Right kidney (tissue), 9 donors: Measurements from ENCODE around the gene RIOX2.
"Not testable (repeated sequence)": the region's sequence is repeated elsewhere in the genome, so short reads cannot be mapped to it uniquely, and the experiment has no call there.

Source experiments
- DNase-seq: peaks from one replicate; pipeline ENCODE4 v3.0.0-alpha.2; 2016
- long read RNA-seq, 8 donors: transcript quantifications; one replicate each; lab custom pipeline, GENCODE V29; 2026

The RIOX2 gene
- long read RNA-seq, donor 1, full-length matches to known transcripts, result 8 of 8 reads
- long read RNA-seq, donor 1, partial matches to known transcripts, result 0 of 8 reads
- long read RNA-seq, donor 1, other reads (novel, unspliced or antisense), result 0 of 8 reads
- long read RNA-seq, donor 2, partial matches to known transcripts, result 0 of 2 reads
- long read RNA-seq, donor 2, other reads (novel, unspliced or antisense), result 0 of 2 reads
- long read RNA-seq, donor 3, partial matches to known transcripts, result 0 of 1 reads
- long read RNA-seq, donor 3, other reads (novel, unspliced or antisense), result 0 of 1 reads
- long read RNA-seq, donor 4, partial matches to known transcripts, result 0 of 5 reads
- long read RNA-seq, donor 4, other reads (novel, unspliced or antisense), result 0 of 5 reads
- long read RNA-seq, donor 5, transcript RIOX2-203 (10 exons, 2,341 nt), result major isoform, 8 of 8 reads
- long read RNA-seq, donor 5, partial matches to known transcripts, result 0 of 8 reads
- long read RNA-seq, donor 5, other reads (novel, unspliced or antisense), result 0 of 8 reads
- long read RNA-seq, donor 6, transcript RIOX2-203 (10 exons, 2,341 nt), result major isoform, 5 of 5 reads
- long read RNA-seq, donor 6, partial matches to known transcripts, result 0 of 5 reads
- long read RNA-seq, donor 6, other reads (novel, unspliced or antisense), result 0 of 5 reads
- long read RNA-seq, donor 7, transcript RIOX2-203 (10 exons, 2,341 nt), result major isoform, 10 of 10 reads
- long read RNA-seq, donor 7, partial matches to known transcripts, result 0 of 10 reads
- long read RNA-seq, donor 7, other reads (novel, unspliced or antisense), result 0 of 10 reads
- long read RNA-seq, donor 8, transcript RIOX2-203 (10 exons, 2,341 nt), result major isoform, 7 of 7 reads
- long read RNA-seq, donor 8, partial matches to known transcripts, result 0 of 7 reads
- long read RNA-seq, donor 8, other reads (novel, unspliced or antisense), result 0 of 7 reads

DNA sequence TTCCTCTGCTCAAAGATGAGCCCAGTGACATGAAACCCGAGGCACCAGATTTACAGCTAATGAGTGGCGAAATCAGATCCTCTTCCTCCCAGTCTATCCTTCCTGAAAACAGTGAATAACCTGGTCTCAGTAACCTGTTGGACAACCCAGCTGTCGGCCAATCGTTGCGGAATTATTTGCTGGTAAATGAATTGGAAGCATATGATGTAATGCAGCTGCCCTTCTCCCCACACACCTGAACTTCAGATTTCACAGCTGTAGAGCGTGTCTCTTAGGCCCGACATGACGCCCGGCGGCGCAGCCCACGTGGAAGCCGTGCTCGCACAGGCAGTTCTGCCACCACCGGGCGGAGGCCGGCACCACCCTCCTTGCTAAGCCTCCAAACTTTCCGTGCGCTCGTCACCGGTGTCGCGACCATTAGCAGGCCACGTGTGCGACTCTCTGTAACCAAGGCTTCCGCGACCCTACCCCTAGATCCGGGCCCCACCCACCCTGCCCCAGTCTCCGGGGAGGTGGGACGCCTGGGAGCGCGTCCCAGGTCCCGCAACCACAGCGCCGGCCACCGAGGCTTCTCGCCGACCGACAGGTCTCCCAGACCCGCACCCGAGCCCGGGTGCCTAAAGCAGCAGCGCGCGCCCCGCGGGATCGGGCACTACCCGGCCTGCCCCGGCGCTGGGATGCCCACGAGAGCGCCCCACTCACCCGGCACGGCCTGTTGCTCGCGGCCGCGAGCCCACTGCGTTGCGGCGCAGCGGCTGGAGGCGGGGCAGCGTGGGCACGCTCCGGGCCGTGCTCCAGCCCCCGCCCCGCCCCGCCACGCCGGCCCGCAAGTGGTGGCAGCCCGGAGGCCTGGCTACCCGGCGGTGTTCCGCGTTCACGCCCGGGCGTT is at the start of gene RIOX2:
RIOX2 (minus strand) TSS at position 753 of the 889 bp plus-strand sequence. CDS start 4,838 bp downstream, outside the sequence.
- peak; percentile 84 for DNase-seq

DNA sequence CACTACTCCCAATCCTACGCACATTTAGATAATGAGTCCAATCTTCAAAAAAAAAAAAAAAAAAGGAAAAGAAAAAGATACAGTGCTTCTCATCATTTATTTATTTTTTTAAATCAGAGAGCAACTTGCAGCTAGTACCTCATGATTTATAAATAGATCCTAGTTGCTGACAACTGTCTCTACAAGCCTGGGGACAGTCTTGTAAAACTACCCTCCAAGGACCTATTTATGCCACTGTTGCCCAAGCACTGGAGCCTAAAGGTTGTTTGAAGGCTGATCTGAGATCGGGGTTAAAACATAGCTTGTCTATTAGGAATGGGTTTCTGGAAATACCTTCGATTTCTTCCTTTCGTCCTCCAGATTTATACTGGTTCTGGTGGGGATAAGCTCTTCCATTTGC is 48.2 kb upstream of the RIOX2 start:
- no peak for DNase-seq

DNA sequence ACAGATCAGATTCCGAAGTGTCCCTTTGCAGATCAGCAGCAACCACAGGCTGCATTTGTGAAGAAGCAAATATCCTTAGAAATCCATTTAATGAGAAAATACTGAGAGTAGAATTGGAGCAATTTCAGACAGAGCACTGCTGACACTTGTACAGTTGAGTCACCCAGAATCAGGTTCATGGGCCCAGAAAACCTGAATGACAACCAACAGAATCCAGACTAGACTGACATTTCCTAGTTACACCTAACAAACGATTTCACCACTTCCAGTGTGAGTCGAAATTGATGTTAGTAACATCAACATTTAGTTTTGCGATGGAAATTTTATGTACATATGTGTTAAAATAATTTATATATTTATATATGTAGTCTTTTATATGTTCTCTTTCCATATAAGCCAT is 46.1 kb upstream of the RIOX2 start:
- DNase-seq, result no peak

DNA sequence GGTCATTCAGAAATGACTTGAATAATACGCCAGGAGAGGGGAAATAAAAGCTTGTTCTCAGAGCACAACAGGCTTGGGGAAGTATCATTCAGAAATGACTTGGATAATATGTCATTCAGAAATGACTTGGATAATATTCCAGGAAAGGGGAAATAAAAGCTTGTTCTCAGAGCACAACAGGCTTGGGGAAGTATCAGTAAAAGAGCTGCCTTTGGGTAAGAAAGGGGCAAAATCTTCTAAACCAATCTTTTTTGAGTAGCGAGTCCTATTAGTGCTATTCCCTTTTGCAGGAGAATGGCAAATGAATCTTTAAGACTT is 42.0 kb upstream of the RIOX2 start:
- DNase-seq, result no peak

DNA sequence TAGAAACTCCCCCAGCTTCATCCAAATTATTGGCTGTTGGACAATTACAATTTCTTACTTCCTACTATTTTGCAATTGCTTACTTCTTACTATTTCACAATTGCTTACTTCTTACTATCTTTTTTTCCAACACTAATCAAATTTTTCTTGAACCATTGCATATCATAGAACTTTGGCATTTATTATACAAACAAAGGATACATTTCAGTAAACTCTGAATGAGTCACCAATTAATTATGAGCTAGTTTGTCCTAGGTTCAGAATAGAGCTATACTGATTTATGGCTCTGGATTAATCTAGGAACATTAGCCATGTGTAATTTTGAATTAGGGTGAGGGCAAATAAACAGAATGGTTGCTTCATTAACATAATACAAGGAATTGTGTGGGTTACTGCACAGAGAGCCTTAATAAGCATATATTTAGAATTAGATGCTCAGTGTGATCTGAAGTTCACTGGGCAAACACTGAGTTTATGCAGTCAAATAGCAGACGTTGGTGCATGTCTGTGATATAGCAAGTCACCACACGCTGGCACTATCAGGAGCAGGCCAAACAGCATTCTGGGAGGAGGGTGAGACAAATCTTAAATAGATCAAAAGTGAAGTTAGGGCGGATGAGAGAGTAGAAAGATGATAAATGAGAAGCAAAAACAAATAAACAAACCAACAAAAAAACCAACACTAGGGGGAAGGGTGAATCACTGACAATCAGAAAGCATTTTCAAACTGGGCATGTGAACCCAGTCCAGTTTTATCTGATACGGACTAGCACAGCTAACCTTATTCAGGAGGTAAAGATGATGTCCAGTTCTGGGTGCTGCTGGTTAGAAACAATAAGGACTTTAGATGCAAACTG is 41.4 kb upstream of the RIOX2 start:
- no peak for DNase-seq

DNA sequence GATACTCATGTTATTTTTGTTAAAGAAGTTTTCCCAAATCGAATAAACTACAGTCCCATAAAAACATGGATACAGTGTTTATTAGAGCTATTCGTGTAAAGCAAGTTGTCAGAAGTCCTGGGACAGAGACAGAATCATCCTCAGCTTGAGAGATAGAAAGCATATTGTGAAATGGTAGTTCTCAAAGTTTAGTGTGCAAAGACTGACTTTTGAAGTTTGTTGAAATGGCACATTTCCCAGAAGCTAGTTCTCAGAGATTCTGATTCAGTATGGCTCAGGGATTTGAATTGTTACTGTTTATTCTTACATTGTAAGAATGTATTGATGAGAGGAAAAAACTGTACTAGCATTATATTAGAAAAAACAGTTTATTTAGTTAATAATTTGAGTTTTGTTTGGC is 40.7 kb upstream of the RIOX2 start:
- no peak for DNase-seq

DNA sequence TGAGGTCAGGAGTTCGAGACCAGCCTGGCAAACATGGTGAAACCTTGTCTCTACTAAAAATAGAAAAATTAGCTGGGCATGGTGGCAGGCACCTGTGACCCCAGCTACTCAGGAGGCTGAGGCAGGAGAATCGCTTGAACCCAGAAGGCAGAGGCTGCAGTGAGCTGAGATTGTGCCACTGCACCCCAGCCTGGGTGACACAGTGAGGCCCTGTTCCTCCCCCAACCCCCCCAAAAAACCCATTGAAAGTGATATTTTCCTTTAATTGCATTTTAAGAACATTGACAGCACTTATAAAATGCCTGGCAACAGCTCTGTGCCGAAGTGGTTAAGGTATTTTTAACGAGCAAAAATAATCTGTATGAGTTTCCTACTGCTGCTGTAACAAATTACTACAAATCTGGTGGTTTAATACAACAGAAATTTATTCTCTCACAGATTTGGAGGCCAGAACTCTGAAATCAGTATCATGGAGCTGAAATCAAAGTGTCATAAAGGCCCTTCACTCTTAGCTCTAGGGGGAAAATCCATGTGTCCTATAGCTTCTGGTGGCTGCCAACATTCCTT is 38.7 kb upstream of the RIOX2 start:
- not testable (repeated sequence) for DNase-seq

DNA sequence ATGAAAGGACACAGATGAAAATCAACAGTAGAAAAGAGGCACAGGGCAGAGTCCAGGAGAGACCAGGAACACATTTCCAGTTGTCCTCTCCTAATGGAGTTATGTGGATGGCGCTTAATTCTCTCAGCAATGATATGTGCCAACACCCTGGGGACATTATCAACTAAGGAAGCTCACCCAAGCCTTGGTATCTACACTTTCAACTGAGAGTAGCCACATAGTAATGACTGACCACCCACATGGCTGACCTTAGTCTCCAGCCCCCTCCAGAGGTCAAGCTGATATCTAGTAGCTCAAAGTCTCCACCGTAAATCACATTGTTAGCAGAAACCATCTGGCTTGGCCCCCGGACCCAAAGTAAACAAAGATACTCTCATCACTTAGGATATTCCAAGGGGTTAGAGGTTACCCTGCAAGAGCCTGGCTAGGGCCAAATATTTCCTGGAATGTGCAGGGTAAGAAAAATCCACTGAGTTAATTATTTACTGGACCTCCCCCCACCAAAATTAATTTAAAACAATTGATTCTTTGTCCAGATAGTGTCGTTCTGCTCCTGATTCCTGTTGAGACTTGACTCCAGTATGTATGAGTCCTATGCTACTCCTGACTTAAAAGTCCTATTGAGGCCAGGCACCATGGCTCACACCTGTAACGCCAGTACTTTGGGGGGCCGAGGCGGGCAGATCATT is 38.1 kb upstream of the RIOX2 start:
- DNase-seq, result no peak

DNA sequence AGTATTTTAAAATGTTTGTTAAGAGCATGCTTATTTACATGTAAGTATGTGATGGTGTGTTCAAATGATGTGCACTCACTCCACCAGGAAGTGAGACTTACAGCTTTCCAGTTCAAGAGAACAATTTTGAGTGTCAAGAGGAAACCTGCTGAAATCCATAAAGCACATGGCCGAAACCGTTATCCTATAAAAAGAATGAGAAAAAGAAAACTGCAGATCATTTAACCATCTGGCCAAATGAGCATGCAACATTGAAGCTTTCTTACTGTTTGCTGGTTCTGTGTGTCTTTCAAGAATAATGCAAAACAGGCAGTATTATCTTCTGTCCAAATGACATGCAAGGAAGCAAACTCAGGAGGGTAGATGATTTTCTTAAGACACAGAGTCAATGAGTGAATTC is 36.6 kb upstream of the RIOX2 start:
- no peak for DNase-seq

DNA sequence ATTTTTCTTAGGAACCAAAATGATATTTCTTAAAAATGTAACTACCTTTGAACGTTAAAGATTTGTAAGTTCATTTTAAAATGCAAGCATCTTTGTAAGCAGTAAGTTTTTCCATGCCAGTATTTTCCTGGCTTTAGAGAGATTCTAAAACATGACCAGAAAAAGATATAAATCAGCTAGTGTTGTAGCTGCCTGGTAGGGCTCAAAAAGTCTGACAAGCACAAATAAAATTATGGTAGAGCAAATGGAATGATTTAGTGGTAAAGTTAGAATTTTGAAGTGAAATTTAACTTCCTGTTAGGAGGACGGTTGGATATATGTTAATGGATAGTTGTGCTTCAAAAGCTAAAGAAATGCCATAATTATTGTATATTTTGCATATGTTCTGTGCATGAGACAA is 33.2 kb upstream of the RIOX2 start:
- no peak for DNase-seq

DNA sequence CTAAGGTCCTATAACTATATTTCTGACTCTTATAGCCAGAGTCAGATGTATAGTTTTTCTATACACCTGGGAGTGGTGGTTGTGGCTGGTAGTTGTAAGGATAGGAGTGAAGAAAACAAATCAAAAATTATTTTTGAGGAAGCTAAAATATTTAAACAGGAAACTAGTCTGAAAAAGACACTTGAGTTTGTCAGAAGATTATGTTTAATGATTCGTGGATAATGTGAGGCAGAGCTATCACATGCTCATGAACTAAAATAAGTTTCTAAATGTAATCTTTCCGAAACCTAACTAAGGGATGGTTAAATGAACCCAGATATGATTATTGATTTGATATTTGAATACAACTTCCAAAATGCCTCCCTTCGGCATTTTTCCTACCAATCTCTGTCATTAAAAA is 32.5 kb upstream of the RIOX2 start:
- DNase-seq, result no peak

DNA sequence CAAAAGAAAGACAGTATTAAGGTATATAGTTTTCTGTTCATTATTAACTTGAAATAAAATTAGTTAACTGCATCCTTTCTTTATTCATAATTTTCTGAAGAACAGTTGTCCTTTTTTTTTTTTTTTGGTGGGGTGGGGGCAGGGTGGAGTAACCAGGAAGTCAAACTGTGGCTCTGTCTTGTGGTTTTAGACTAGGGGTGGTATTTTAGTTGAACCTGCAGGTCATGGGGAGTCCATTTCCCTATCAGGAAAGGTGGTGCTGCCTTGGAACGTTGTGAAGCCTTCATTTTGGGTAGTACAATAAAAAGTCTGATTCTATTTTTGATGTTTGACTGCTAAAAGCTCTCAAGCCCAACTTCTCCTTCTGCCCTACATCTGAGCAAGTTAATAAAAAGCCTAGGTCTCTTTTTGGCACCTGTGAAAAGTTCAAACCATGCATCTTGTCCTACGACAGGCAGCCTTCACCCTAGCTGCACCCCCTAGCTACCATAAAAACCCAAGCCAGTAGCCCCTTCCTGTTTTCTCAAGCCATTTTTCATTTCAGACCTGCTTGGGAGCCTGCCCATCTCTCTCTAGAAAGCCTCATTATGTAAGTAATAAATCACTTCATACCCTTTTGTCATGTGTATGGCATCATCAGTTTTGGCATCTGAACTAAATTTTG is 31.2 kb upstream of the RIOX2 start:
- no peak for DNase-seq

DNA sequence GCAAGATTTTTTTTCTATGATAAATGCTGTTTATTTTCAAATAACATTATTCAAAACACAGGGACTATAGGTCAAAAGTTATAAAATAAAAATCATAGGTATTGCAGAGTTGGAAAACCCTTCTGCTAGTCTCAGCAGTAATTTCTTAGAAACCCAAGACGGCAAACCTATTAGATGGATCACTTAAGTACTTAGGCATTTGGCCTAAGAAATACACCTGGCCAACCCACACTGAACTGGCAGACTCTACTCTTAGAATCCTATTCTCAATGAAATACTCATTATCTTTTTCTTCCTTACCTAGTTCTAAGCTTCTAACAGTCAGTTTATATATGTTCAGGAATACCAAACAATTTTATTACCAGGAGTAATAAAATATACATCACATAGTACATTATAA is 30.5 kb upstream of the RIOX2 start:
- no peak for DNase-seq

DNA sequence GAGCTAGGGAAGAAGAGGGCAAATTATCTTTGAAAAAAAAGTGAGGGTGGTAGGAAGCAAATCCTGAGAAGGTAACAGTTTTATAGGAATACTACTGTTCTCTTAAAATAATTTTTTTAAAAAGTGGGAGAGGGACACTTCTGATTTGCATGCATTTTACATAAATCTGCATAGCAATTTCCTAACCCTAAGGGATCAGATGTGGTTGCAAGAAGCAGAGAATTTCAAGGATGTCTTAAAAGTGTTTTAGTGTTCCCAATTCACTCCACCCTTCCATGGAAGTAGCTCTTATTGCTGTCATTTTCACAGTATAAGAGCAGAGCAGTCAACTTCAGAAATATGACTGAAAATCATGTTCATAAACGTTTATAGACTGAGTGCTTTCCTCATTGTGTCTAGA is 27.8 kb upstream of the RIOX2 start:
- DNase-seq, result no peak

DNA sequence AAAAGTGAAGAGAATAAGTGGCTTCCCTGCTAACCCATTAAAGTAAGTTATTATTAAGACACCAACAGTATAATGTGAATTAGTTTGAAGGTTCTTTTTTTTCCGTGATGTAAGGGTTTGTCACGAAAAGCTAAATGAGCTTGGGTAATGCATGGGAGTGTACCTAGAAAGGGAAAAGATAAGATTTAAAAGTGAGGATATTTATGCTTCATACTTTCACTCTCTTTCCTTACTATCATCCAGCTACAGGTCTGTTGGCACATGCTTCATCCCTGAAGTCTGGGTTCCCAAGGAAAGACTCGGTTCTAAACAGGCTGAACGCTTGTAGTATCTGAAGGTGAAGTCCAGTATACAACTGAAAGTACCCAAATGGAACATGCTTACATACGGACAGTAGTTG is 26.9 kb upstream of the RIOX2 start:
- no peak for DNase-seq

DNA sequence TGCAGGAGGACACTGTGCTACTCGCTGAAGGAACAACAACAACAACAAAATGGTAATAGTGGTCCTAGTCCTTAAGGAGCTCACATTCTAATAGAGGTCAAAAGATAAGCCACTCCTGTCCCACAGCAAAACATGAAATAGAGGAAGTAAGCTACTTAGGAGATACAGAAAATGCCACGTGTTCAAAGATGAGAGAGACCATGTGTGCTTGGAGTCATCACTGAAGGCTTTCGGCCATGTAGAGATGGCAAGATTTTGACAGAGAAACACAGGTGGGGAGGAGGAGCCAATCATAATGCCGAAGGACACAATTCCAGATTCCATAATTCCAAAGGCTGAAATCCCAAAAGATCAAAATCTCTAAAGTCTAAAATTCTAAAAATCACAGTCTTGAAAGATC is 24.8 kb upstream of the RIOX2 start:
- no peak for DNase-seq

DNA sequence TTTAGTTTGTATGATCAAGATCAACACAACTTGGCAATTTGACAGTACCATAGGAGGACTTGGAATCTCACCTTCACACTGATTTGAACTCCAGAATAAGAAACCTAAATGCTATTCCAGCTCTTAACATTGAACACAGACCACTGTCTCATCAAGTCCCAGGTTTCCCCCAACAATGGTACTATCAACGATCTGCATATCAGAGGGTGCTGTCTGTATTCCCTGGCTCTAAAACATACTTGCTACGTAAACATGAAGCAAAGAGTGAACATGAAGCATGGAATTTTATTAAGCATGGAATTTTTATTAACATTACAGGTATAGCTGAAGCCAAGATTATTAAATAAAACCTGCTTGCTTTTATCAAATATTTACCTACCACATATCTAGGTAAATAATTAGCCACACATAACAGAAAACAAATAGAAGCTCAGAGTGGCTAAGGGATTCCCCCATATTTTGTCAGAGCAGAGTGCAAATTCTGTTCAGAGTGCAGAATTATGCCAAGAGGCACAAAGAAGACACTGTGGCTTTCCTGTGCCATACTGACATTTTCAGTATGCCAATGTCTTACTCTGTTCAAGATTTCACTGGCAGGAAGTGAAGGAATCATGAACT is 22.2 kb upstream of the RIOX2 start:
- no peak for DNase-seq

DNA sequence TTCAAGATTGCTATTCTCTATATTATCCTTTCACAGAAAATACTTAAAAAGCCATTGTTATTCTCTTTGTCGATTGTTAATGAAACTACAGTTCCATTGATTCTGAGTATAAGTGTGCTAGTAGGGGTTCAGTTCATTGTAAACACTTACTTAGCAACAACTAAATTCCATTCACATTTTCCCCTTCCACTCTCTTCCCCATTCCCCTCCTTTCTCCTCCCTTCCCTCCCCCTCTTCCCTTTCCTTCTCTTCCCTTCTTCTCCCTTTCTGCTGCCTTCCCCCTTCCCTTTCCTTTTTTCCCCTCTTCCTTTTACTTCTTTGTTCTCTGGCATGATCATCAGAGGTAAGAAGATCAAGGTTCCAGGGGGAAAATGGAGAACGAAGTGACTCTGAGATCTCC is 21.3 kb upstream of the RIOX2 start:
- no peak for DNase-seq

DNA sequence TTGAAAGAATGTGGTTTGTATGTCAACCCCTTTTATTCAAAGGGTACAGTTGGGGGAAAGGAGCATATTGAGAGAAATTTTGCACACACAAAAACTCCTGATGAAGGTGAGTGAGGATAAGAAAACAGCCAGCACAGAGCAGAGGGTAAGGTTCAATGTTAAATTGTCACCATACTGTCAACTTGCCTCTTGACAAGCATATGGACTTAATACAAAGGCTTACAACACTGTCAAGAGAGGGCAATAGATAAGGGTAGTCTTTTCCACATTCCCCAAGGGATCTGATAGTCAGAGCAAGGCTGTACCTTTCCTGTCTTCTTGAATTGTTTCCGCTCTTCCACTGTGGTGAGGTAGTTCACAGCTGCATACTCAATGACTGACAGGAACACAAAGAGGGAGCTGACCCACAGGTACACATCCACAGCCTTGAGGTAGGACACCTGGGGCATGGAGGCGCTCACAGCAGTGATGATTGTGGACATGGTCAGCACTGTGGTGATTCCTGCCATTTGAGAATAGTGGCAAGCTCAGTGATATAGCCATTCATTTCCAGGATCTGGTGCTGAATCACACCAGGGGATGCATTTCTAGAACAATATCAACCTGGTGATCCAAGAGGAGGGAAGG is 20.4 kb upstream of the RIOX2 start:
- no peak for DNase-seq
